Measurements from ENCODE around the gene ACSF3. TPM values are rescaled to one million over a fixed set of nuclear protein-coding genes. Genes with fewer than 3 reads are reported as not detected.

The ACSF3 gene
- total and polyA plus RNA-seq, 4 donors = 15.3 to 27.3 (median 18.8) TPM

- peaks cover 15 to 38% (median 28%) of the 10 kb centered on the region in 4 donors for H3K4me1 ChIP-seq (ENCODE audit: control insufficient read depth in 4 of 4, insufficient read depth in 4 of 4, low read length in 3 of 4)
These were observed 2.5 kb downstream of the ACSF3 start for GRCh38 chr16:89096042-89096717.

More at GRCh38 chr16:89096042-89096717, 2.5 kb downstream of the ACSF3 start:
- Histone ChIP-seq H3K27ac (ENCODE audit: low read depth in 1 of 2, low read length in 2 of 2) (no peak overlapping the region), H3K27me3 (ENCODE audit: control insufficient read depth in 4 of 4, insufficient read depth in 4 of 4, low read length in 3 of 4) (no peaks in the 10 kb centered on the region), H3K9ac (ENCODE audit: low read depth in 1 of 2, low read length in 2 of 2) (no peak overlapping the region), H3K36me3 (ENCODE audit: control insufficient read depth in 4 of 4, insufficient read depth in 3 of 4, low read depth in 1 of 4, low read length in 3 of 4) (peaks cover 0 to 3% (median 1%) of the 10 kb centered on the region in 4 donors), H3K9me3 (ENCODE audit: control insufficient read depth in 4 of 4, low read length in 3 of 4) (no peaks in the 10 kb centered on the region), H3K4me3 (ENCODE audit: low read depth in 1 of 3, low read length in 3 of 3) (no peak overlapping the region)
- TF ChIP-seq HNF4A (conservative IDR thresholded peaks at IDR 0.05) = no peak
- TF ChIP-seq EGR1 (IDR thresholded peaks at IDR 0.05; ENCODE audit: low read depth in 2 of 2) = no peak
- TF ChIP-seq FOXA2 (IDR thresholded peaks at IDR 0.05) = no peak
- no peak for TF ChIP-seq ATF3 (IDR thresholded peaks at IDR 0.05)
- no peak for TF ChIP-seq RXRA (IDR thresholded peaks at IDR 0.05)
- TF ChIP-seq GABPA (IDR thresholded peaks at IDR 0.05 in 1 of 2, conservative IDR thresholded peaks at IDR 0.05 in 1 of 2) = no peak
- TF ChIP-seq YY1 (IDR thresholded peaks at IDR 0.05) = no peak
- TF ChIP-seq REST (IDR thresholded peaks at IDR 0.05) = no peak
- TF ChIP-seq NR2F2 (IDR thresholded peaks at IDR 0.05) = no peak
- no peak for TF ChIP-seq ZBTB33 (IDR thresholded peaks at IDR 0.05)
- no peak for TF ChIP-seq RAD21 (IDR thresholded peaks at IDR 0.05)
- no peak for TF ChIP-seq MAX (IDR thresholded peaks at IDR 0.05)
- no peak for TF ChIP-seq SP1 (IDR thresholded peaks at IDR 0.05)
- no peak for TF ChIP-seq CTCF (IDR thresholded peaks at IDR 0.05; ENCODE audit: low read depth, low read length, missing input control)
- no peak for TF ChIP-seq FOXA1 (IDR thresholded peaks at IDR 0.05)
- TF ChIP-seq JUND (IDR thresholded peaks at IDR 0.05) = no peak
- TF ChIP-seq TAF1 (conservative IDR thresholded peaks at IDR 0.05) = no peak
- TF ChIP-seq HNF4G (IDR thresholded peaks at IDR 0.05) = no peak
- 91% methylated on average over 20 of the region's 20 CpGs for WGBS
- DNase-seq (ENCODE audit: low spot score) = no peak
